GM19238 (cell line): Measurements from ENCODE around the gene PHAF1.

Experiments used
- DNase-seq: peaks from one replicate; pipeline ENCODE4 v3.0.0; 2011; ENCODE audit warnings: low spot score; ENCODE audit not compliant: insufficient read length

Gene PHAF1

DNA sequence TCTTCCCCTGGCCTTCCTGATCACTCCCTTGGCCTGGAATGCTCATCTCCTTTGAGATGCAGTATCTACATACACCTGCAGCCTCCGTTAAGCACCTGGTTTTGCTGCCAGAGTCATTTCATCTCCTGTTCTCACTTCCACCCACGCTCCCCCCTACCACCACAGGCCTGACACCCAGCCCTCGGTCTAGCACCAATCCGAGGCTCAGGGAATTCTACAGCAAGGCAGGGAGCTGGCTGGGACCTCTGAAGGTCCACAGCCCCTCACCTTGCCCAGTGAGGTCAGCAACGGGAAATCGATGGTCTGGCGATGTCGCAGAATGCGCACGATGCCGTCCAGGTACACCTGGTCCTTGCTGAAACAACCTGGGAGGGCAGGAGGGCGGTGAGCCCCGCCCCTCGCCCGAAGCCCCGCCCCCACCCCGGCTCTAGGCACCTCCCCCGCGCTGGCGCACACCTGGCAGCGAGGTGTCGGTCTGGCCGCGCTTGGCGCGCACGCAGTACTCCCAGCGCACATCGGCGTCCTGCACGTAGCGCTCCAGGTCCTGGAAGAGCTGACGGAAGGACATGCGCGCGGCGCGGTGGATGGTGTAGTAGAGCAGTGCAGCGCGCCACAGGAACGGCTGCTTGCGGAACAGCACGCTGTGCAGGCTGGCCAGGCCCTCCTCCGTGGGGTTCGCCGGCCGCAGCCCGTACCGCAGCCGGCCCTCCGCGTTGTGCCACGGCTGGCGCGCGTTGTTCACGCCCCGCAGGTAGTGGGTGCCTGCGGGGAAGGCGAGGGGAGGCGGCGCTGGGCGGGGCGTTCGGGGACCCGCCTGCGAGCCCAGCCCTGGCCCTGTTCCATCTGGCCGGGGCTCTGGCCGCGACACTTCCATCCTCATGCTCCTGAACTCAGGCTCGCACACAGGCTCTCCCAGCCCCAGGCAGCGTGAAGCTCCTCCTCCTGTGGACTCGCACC is 68.3 kb downstream of the PHAF1 start:
- DNase-seq = peak; percentile 60

DNA sequence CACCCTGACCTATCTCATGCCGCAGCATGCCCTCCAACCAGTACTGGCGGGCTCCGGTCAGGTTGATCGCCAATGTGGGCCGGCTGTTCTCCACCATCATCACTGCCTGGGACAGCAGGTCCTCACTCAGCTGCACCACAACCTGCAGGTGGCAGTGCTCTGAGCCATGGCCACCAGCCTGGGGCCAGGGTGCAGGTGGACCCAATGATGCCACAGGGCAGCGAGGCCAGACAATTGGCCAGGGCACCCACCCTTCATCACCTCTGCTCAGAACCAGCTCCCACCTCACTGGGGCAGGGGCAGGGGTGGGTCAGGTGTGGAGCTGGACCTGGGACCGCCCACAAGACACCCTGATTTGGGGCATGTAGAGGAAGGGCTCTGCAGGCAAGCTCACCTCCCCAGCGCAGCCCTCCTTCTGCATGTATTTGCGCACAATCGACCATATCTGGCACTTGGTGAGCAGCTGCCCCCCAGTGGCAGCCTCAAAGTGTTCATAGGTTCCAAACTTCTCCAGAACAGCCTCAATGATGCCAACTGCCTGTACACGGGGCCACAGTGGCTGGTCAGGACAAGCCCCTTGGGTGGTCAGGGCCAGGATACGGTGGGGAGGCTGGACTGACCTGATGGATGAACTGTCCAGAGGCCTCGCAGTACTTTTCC is 69.8 kb downstream of the PHAF1 start:
- DNase-seq = no peak

DNA sequence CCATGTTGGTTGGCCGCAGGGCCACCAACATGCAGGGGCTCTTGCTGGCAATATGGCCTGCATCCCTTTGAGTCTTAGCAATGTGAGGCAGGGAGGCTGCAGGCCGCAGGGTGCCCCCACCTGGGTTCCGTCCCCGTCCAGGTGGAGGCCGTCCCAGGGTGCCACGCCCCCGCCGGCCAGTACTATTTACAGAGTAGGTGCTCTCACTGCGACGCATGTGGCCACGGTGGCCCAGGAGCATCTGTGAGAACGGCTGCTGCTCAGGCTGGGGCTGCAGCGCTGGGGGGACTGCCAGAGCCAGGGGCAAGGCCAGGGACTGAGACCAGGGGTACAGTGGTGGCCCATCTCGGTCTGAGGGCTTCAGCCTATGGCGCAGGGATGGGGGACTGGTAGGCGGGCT is 70.4 kb downstream of the PHAF1 start:
- DNase-seq = no peak

DNA sequence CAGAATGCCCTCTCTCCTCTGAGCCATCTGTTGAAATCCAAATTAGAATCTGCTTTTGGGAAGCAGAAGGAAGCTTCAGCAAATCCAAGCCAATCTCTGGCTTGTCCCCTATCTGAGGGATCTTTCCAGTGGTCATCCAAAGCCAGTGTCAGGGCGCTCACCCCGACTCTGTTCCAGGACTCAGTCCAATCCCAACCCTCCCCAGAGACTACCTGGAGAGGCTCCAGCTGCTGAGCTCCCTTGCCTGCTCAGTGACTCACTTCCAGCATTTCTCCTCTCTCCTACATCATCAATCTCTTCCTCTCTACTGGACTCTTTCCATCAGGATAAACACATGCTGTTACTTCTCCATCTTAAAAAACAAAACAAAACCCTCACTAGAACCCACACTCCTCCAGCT is 71.6 kb downstream of the PHAF1 start:
- no peak for DNase-seq

DNA sequence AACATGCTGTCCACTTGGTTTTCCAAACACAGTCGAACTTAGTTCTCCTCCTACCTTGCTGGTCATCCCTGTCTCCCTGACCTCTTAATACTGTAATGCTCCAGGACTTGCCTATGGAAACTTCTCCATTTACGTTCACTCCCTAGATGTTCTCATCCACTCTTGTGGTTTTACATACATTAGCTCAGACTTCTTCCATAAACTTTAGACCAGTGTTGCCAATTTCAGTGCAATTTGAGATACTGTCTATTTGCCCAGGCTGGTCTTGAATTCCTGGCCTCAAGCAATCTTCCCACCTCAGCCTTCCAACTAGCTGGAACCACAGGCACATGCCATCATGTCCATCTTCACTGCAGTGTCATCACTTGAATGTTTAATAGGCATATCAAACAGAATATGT is 72.5 kb downstream of the PHAF1 start:
- DNase-seq = no peak

DNA sequence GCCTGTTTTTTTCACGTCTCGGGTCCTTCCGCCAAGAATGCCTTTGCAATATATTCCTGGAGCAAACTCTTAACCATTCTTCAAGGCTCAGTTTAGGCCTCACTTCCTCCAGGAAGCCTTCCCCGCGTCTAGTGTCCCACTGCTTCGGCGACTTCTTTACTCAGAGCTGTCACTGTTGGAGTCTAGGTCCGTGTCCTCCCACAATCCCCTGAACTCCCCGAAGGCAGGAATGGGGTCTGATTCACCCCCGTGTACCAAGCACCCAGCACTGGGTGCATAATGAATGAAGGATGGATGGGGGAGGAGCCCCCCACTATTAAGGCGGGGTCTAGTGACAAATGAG is 73.5 kb downstream of the PHAF1 start:
- no peak for DNase-seq

DNA sequence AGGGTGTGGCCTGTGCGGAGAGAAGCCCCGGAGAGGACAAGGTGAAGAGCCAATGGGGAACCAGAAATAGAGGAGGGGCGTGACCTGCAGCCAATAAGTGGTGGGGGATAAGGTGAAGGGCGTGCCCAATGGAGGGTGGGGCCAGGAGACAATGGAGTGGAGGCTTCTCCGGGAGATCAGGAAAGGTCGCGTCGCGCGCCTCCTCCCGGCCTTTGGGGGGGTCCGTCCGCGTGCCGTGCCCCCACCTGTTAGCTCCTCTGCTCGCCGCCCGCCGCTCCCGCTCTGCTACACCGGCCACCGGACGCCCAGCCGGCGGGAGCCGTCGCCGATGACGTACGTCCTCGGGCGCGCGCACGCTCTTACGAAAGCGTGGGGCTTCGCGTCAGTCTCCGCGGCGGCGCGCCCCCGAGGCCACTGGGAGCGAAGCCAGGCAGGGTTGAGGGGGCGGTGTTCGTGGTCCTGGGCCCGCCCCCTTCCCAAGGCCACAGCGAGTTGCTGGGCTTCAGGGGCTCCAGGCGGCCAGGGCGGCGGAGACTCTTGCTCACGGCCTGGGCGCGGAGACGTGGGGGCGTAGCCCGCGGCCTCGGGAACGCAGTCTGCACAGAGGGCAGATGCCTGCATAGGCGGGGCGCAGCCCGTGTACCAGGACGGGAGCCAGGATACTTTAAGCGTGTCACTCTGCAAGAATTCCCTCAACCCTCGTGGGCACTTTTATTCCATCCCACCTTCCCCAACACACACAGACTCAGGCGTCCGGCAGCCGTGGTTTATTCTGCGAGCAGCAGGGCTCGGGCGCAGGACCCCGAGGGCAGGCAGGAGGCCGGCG is 74.1 kb downstream of the PHAF1 start, which contains the start of gene MATCAP1:
MATCAP1 (minus strand) TSS at position 337 of the 826 bp plus-strand sequence. CDS start 3,353 bp downstream, outside the sequence.
- peak; percentile 100 for DNase-seq

DNA sequence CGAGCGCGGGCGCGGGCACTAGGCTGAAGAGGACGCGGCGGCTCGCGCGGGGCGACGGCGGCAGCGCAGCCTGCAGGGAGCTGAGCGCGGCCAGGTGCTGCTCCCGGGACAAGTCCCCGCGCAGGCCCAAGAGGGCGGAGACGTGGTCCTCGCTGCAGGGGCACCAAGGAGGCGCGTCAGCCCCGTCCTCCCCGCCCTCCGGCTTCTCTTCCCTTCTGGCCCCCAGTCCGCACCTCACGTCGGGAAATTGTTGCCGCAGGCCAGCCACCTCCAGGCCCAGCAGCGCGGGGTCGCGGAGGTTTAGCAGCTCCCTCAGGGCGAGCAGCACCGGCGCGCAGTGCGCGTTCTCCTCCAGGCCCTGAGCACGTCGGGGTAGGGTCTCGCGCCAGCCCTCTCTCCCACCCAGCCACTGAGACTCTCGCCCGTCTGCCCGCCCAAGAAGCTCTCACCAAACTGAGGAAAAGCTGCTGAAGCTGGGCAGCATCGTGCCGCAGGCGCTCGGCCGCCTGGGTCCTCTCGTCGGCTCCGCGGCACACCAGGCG is 74.8 kb downstream of the PHAF1 start:
- DNase-seq = no peak

DNA sequence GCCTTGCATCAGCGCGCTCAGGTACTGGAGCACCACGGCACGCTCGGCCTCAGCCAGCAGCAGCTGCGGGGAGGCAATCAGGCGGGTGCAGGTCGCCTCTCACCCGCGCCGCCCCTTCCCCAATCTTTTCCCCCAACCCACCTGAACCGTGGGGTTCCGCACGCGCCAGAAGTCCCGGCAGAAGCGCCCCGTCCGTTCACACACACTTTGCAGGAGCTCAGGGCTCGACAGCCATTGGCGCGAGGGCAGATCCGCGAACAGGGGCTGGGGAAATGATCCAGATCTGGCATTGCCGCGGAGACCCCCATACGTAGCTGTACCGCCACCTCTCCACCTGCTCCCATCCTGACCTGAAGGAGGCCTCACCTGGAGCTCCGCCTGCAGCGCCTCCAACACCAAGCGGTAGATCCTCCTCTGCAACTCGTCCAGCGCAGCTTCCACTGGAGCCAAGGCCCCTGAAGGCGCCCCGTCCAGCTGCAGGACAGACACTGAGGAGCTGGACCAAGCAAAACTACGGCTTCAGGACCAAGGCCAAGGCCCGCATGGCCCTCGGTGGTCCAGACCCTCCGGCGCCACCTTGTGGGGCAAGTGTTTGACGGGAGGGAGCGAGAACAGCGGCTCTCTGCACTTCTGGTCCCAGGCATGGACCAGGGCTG is 75.4 kb downstream of the PHAF1 start:
- DNase-seq = peak; percentile 76

DNA sequence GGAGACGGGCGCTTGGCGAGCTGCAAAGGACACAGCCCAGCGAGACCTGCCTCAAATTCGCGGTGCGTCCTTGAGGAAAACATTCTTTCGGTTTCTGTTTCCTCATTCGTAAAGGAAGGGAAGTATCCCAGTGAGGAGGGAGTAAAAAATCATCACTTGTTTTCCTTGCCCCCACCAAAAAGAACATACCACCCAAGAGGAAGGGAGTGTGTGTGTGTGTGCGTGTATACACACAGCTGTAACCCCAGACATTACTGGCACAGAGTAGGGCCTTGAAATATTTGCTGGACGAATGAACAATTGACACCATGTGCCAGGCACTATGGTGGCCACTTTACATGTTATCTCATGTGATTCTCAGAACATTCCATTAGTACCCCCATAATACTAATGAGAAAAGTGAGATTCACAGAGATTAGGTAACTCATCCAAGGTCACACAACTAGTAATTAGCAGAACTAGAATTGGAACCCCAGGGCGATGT is 76.0 kb downstream of the PHAF1 start:
- DNase-seq = no peak

DNA sequence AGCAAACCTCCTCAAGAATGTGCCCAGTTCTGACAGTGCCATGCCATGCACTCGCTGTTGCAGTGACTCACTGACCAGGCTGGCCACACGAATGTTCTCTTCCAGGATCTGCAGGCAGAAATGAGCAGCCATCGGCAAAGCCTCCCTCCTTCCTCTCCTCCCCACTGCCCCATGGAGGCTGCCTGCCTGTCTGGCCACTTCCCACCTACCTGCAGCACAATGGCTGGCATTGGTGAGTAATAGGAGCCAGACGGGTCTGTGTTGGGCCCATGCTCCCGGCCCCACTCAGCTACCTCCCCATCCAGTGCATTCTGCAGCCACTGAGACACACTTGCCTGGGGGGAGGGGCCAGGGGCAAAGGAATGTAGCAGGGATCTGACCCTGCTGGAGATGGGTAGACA is 76.8 kb downstream of the PHAF1 start:
- no peak for DNase-seq

DNA sequence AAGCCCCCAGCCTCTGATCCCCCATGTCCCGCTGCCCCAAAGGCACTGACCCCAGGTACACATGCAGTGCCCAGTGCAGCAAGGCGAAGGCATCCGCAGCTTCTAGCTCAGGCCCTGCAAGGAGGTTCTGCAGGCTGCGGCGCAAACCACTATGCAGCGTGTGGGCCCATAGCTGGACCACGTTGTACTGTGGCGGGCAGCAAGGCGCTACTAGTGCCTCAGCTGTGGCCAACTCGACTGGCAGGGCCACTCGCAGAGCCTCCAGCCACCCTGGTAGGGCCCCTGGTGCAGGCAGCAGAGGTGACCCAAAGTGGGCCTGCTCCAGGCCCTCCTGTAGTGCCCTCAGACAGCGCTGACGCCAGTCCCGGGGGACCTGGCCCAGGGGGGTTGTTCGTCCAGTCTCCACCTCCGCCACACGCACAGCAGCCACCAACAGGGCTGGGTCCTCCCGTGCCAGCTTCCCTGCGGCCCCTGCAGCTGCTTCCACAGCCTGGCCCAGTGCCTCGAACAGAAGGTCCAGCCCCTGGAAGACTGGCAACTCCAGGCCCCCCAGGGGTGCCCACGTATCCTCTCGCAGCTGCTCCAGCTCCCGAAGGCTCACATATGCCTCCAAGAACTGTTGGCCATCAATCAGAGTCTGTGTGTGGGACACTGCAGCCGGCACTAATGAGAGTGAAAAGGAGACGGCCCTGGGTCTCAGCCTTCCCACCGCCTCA is 77.6 kb downstream of the PHAF1 start:
- no peak for DNase-seq

DNA sequence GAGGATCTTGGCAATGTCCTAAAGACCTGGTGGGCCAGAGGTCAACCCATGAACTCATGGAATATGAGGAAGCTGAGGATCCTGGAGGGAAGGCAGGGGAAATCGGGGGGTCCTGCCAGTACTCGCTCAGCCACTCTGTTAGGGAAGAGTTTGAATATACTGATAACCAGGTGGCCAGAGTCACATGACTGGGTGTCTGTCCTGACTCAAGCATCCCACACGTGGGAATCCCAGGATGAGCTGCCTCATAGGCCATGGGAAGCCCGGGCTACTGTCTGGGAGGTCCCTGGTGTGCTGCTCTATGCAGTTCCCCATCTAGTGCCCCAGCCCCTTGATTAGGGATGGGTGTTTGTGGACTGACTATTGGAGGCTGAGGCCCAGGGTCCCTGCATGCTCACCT is 78.6 kb downstream of the PHAF1 start:
- DNase-seq = no peak

DNA sequence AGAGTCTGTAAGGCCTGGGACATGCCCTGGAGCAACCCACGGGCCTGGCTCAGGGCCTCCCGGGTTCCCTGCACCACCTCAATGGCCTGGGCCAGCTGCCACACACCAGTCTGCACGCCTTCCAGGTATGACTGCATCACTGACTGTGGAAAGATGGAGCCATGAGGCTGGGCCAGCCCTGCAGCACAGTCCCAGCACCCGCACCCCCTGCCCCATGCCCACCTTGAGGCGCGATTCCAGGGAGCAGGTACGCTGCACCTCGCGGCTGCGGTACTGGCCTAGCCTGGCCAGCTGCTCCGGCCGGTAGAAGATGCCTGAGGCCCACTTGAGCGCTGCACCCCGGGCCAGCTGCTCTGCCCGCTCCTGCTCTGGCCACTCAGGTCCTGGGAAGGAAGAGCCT is 79.1 kb downstream of the PHAF1 start:
- DNase-seq = no peak

DNA sequence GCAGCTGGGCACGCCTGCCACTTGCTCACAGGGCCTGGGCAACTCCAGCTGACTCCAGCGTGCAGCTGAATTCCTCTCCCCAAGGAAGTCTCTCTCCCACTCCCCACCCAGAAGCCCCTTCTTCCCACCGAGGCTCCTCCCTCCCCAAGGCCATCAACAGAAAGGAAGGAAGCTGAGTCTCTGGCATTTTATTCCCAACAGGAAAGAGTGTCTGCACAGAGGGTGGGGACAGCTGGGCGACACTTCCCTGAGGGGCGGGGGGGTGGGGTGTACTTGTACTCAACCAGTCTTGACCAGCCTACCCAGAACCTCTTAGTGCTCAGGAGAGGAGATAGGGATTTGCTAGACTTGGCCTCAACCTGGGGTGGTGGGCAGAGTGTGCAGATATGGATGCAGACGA is 80.3 kb downstream of the PHAF1 start, which contains the start of gene EXOC3L1:
EXOC3L1 (minus strand) TSS at position 96 of the 400 bp plus-strand sequence. CDS start 460 bp downstream, outside the sequence.
- DNase-seq = no peak

DNA sequence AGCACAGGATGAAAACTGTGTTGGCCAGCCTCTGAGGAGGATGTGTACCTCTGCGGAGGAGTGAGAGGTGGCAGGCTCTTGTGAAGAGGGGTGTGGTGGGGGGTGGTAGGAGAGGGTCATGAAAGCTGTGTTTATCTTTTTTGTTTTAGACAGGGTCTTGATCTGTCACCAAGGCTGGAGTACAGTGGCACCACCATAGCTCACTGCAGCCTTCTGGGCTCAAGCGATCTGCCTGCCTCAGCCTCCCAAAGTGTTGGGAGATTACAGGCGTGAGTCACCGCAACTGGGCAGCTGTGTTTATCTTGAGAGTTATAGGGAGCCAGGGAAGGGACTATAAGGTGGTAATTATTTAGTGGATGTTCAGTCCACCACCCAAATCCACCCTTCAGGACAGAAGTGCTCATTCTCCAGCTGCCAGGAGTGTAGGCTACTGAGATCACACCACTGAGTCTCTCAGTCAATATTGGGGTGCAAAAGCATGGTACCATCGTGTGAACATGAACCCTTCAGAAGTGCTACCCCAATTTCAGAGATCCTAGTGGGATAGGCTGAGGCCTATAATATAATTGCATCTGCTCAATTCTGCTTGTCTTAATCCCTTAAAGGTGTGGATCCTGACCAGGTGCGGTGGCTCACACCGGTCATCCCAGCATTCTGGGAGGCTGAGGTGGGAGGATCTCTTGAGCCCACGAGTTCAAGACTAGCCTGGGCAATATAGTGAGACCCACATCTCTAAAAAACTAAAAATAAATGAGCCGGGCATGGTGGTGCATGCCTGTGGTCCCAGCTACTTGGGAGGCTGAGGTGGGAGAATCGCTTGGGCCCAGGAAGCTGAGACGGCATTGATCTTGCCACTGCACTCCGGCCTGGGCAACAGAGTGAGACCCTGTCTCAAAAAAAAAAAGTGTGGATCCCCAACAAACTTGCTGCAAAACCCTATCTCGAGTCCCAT is 81.0 kb downstream of the PHAF1 start:
- DNase-seq = no peak

DNA sequence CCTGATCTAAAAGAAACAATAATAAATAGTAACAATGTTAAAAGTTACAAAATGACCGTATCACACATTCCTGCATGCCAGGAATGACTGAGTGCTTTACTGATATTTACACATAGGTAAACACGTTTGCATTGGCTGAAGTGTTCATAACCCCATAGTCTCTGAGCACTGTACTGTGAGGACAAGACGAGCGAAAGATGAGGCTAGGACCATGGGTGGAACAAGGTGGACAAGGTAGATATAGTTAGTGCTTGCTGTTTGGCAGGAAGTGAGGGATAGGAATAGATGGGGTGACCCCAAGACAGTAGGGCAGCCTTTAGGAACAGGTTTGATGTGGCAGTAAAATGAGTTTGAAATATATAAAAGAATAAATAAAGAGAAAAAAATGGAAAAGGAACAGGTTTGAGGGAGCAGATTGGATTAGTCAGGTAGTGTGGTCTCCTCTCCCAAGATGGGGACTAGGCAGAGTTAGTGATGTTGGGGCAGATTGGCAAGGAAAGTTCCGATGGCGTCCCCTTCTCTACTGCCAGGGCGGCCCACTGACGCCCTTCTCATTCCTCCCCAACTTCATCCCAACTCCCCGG is 81.8 kb downstream of the PHAF1 start:
- DNase-seq = no peak

DNA sequence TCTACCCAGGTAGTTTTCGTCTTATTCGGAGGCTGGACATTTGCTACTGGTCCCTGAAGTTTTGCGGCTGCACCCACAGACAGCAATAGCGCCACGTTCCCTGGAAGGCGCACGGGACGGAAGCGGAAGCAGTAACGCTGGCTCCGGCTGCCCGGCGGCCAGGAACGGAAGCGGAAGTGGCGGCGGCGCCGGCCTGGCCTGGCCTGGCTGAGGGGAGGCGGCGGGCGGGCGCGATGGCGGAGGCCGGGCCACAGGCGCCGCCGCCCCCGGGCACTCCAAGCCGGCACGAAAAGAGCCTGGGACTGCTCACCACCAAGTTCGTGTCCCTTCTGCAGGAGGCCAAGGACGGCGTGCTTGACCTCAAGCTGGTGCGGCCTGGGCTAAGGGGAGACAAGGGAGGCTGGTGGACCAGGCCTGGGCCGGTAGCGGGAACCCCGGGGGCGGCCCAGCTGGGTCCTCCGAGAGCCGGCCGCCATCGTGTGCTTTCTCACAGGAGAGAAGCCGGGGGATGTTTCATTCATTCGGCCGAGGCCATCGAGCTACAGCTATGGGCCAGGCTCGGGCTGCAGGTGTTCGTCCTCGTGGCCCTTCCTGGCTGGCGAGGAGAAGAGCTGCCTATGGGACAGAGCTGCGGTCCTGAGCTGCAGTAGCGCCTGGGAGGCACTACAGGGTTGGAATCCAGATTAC is 82.4 kb downstream of the PHAF1 start, which contains the start of gene E2F4:
E2F4 (plus strand) TSS at position 161 of the 687 bp plus-strand sequence; CDS start at position 234, 73 bp downstream.
- peak; percentile 98 for DNase-seq
